Kidney (tissue), 14 donors: ENCODE results near the gene SIDT1. TPM values are rescaled to one million over a fixed set of nuclear protein-coding genes. Genes with fewer than 3 reads are reported as not detected.

Source experiments
- DNase-seq, 5 donors: peaks; one replicate each; pipeline ENCODE4 v3.0.0-alpha.2; 2013 to 2020
- FAIRE-seq: peaks from 2 replicates; lab custom pipeline; 2012; peaks lifted over from hg19 to GRCh38; lab: Jason Lieb, UNC
- H3K27ac ChIP-seq, 2 donors: one replicate each; pipeline ENCODE4 v1.7.0; 2013; ENCODE audit warnings: low read depth in 2 of 2, low read length in 2 of 2, inconsistent platforms in 1 of 2
- H3K27me3 ChIP-seq: one replicate; pipeline ENCODE4 v1.7.1; 2013; ENCODE audit warnings: low read length, inconsistent platforms; ENCODE audit not compliant: control insufficient read depth, insufficient read depth
- H3K36me3 ChIP-seq, 3 donors: one replicate each; pipeline versions ENCODE4 v1.7.0 to v1.7.1; 2013; ENCODE audit warnings: low read length in 3 of 3, control low read depth in 1 of 3, inconsistent platforms in 1 of 3; ENCODE audit not compliant: insufficient read depth in 3 of 3, control insufficient read depth in 2 of 3
- H3K4me1 ChIP-seq, 3 donors: one replicate each; pipeline versions ENCODE4 v1.7.0 to v1.7.1; 2013; ENCODE audit warnings: low read length in 3 of 3, inconsistent platforms in 1 of 3, low read depth in 1 of 3; ENCODE audit not compliant: control insufficient read depth in 2 of 3, insufficient read depth in 2 of 3
- H3K4me3 ChIP-seq, 3 donors: one replicate each; pipeline versions ENCODE4 v1.7.0 to v1.8.1; 2013; ENCODE audit warnings: low read length in 3 of 3, control low read depth in 1 of 3, inconsistent platforms in 1 of 3
- H3K9ac ChIP-seq, 3 donors: one replicate each; pipeline versions ENCODE4 v1.7.0 to v1.7.1; 2013; ENCODE audit warnings: low read length in 3 of 3, control low read depth in 1 of 3, inconsistent platforms in 1 of 3
- H3K9me3 ChIP-seq, 3 donors: one replicate each; pipeline versions ENCODE4 v1.7.0 to v1.7.1; 2013; ENCODE audit warnings: low read length in 3 of 3, control low read depth in 1 of 3, inconsistent platforms in 1 of 3; ENCODE audit not compliant: control insufficient read depth in 2 of 3, insufficient read depth in 1 of 3
- CTCF ChIP-seq: IDR thresholded peaks from 3 replicates; pipeline ENCODE4 v1.5.1; 2012; ENCODE audit warnings: mild to moderate bottlenecking, moderate library complexity, borderline replicate concordance; ENCODE audit not compliant: insufficient read depth; ENCODE audit errors: extremely low read depth
- intact Hi-C: fragments of 100-400 bp; cut with DNase I; formaldehyde crosslinking; loops from one replicate; pipeline ENCODE4 v1.11.1; 2022
- polyA plus RNA-seq: library from polyadenylated mRNA; stranded (reverse); fragments of 350-450 nt; fragmentation: Illumina TruSeq; extraction: RNeasy Lipid Tissue Mini Kit (QIAGEN cat#74804); gene quantifications from one replicate; pipeline ENCODE4 v1.2.3, GENCODE V29; 2014; ENCODE audit warnings: low read depth, low replicate concordance; ENCODE audit not compliant: insufficient read depth
- total RNA-seq: library from RNA; stranded (reverse); fragmentation: NEBNext Ultra II Directional; extraction: Animal tissue kit (Norgen Biotek cat#: 25700); gene quantifications from one replicate; pipeline ENCODE4 v1.2.1, GENCODE V29; 2021
- donor health status: control.
- donor health status: control.
- donor health status: control.
- donor health status: control.
- donor health status: control.
- donor health status: DM: yes; HTN: yes; CAD: no.
- donor health status: Normal renal cell carcinoma (clear cell type).

SIDT1 gene
- total and polyA plus RNA-seq, 2 donors from 2014 or later: 0.92 to 4.9 TPM

- Histone ChIP-seq H3K27me3 (no peaks in the 10 kb centered on the region), H3K36me3 (peaks cover 0 to 12% (median 5%) of the 10 kb centered on the region in 3 donors), H3K9me3 (no peaks in the 10 kb centered on the region), H3K4me1 (no peaks in the 10 kb centered on the region), H3K4me3 (no peak overlapping the region), H3K9ac (no peak overlapping the region), H3K27ac (no peak overlapping the region)
- intact Hi-C loops: no loop called here
- FAIRE-seq (no peak), DNase-seq (no peak)
- no peak for TF ChIP-seq CTCF
Measured at GRCh38 chr3:113501597-113501996, 30.8 kb upstream of the SIDT1 start.

- H3K36me3 ChIP-seq: peaks cover 0 to 7% (median 0%) of the 10 kb centered on the region in 3 donors
- no peak for DNase-seq
- intact Hi-C loops: no loop called here
- no peak for FAIRE-seq
- H3K4me1 ChIP-seq: no peaks in the 10 kb centered on the region
- no peak overlapping the region for H3K9ac ChIP-seq
- no peaks in the 10 kb centered on the region for H3K27me3 ChIP-seq
- no peak for TF ChIP-seq CTCF
- H3K27ac ChIP-seq: no peak overlapping the region
- H3K9me3 ChIP-seq: no peaks in the 10 kb centered on the region
- no peak overlapping the region for H3K4me3 ChIP-seq
Measured at GRCh38 chr3:113505867-113506266, 26.5 kb upstream of the SIDT1 start.

- no peaks in the 10 kb centered on the region for H3K9me3 ChIP-seq
- TF ChIP-seq CTCF: no peak
- no peaks in the 10 kb centered on the region for H3K4me1 ChIP-seq
- peaks cover 0 to 7% (median 0%) of the 10 kb centered on the region in 3 donors for H3K36me3 ChIP-seq
- no peak overlapping the region for H3K27ac ChIP-seq
- DNase-seq (no peak), FAIRE-seq (no peak)
- H3K27me3 ChIP-seq: no peaks in the 10 kb centered on the region
- intact Hi-C loops: no loop called here
- no peak overlapping the region for H3K4me3 ChIP-seq
- no peak overlapping the region for H3K9ac ChIP-seq
Measured at GRCh38 chr3:113507501-113508067, 24.8 kb upstream of the SIDT1 start.

- intact Hi-C loops: no loop called here
- peaks cover 0 to 7% (median 0%) of the 10 kb centered on the region in 3 donors for H3K36me3 ChIP-seq
- no peak for FAIRE-seq
Measured at GRCh38 chr3:113508966-113509365, 23.4 kb upstream of the SIDT1 start.

More at GRCh38 chr3:113508966-113509365, 23.4 kb upstream of the SIDT1 start:
- no peak overlapping the region for H3K9ac ChIP-seq
- H3K9me3 ChIP-seq: no peaks in the 10 kb centered on the region
- H3K27me3 ChIP-seq: no peaks in the 10 kb centered on the region
- peaks cover 0 to 2% (median 0%) of the 10 kb centered on the region in 3 donors for H3K4me1 ChIP-seq
- no peak overlapping the region for H3K4me3 ChIP-seq
- no peak for DNase-seq
- no peak for TF ChIP-seq CTCF
- no peak overlapping the region for H3K27ac ChIP-seq
